Natural killer cell (primary cell): ENCODE results near the gene SLC44A5. TPM values are rescaled to one million over a fixed set of nuclear protein-coding genes. Genes with fewer than 3 reads are reported as not detected.

Source experiments
- ATAC-seq, 3 donors: fragments of 150-1000 bp in 2 of 3; fragments of 200-7000 bp in 1 of 3; cut with Tn5 transposase; 1 replicate in 1 of 3; 2 replicates in 2 of 3; pipeline ENCODE4 v1.10.0; 2021; ENCODE audit warnings: mild to moderate bottlenecking in 2 of 3, moderate library complexity in 2 of 3
- DNase-seq, 2 donors: peaks; one replicate each; pipeline versions ENCODE4 v3.0.0 to v3.0.0-alpha.2; 2013 to 2021; ENCODE audit warnings: mixed read lengths in 1 of 2
- H3K27ac ChIP-seq: one replicate; pipeline ENCODE4 v1.5.1; 2013; ENCODE audit warnings: mild to moderate bottlenecking, low read length
- H3K27me3 ChIP-seq: one replicate; pipeline ENCODE4 v1.6.1; 2013; ENCODE audit warnings: low read length; ENCODE audit not compliant: control insufficient read depth, insufficient read depth
- H3K36me3 ChIP-seq: one replicate; pipeline ENCODE4 v1.6.1; 2013; ENCODE audit warnings: low read length; ENCODE audit not compliant: control insufficient read depth, insufficient read depth
- H3K4me1 ChIP-seq: one replicate; pipeline ENCODE4 v1.6.1; 2013; ENCODE audit warnings: low read length; ENCODE audit not compliant: control insufficient read depth, insufficient read depth
- H3K4me3 ChIP-seq: one replicate; pipeline ENCODE4 v1.5.1; 2013; ENCODE audit warnings: low read length
- H3K9me3 ChIP-seq: one replicate; pipeline ENCODE4 v1.6.1; 2013; ENCODE audit warnings: low read length; ENCODE audit not compliant: control insufficient read depth, insufficient read depth
- H3K27ac Mint-ChIP-seq, 2 donors: one replicate each; pipeline ENCODE4 v1.8.0; 2022; ENCODE audit warnings: mild to moderate bottlenecking in 2 of 2, mixed read lengths in 2 of 2, moderate library complexity in 1 of 2
- H3K27me3 Mint-ChIP-seq, 2 donors: one replicate each; pipeline ENCODE4 v1.8.0; 2022; ENCODE audit warnings: low read depth in 2 of 2, mixed read lengths in 2 of 2
- H3K36me3 Mint-ChIP-seq: one replicate; pipeline ENCODE4 v1.8.0; 2022; ENCODE audit warnings: mixed read lengths
- H3K4me1 Mint-ChIP-seq, 2 donors: one replicate each; pipeline ENCODE4 v1.8.0; 2022; ENCODE audit warnings: mixed read lengths in 2 of 2
- H3K4me3 Mint-ChIP-seq: one replicate; pipeline ENCODE4 v1.8.0; 2022; ENCODE audit warnings: mild to moderate bottlenecking, moderate library complexity, mixed read lengths
- H3K9me3 Mint-ChIP-seq, 2 donors: one replicate each; pipeline ENCODE4 v1.8.0; 2022; ENCODE audit warnings: mixed read lengths in 2 of 2
- CTCF ChIP-seq: fragments of 200-600 bp; IDR thresholded peaks from one replicate; pipeline ENCODE4 v1.8.0; 2022; ENCODE audit warnings: antibody characterized with exemption
- WGBS: methylation state at CpG from one replicate; pipeline ENCODE4 v1.1.7; 2013; ENCODE audit warnings: missing lambda C conversion rate; ENCODE audit not compliant: insufficient coverage; 5-methylcytosine and 5-hydroxymethylcytosine counted together
- intact Hi-C: fragments of 100-400 bp; cut with micrococcal nuclease; formaldehyde crosslinking; loops from one replicate; pipeline ENCODE4 v1.14.2; 2022
- total RNA-seq, 4 donors: library from RNA; stranded (reverse); fragments of 120-200 nt in 1 of 4; gene quantifications; one replicate each; pipeline versions ENCODE4 v1.2.3 to v1.2.4, GENCODE V29; 2013 to 2022

SLC44A5 gene
- total RNA-seq, 3 donors from 2014 or later (not counting 1 experiment from before 2014, with no cell fraction given) = 0.15 to 1.2 TPM; not detected in 1

- no peaks in the 10 kb centered on the region for H3K4me1 ChIP-seq
- no peak overlapping the region for H3K4me3 ChIP-seq
- Mint-ChIP-seq H3K27me3 (no peaks in the 10 kb centered on the region), H3K4me3 (no peak overlapping the region), H3K27ac (no peak overlapping the region), H3K36me3 (no peaks in the 10 kb centered on the region), H3K9me3 (peaks cover 3% of the 10 kb centered on the region in 2 donors), H3K4me1 (no peaks in the 10 kb centered on the region)
- WGBS = 63% methylated on average over 3 of the region's 3 CpGs
- intact Hi-C loops = no loop called here
- no peaks in the 10 kb centered on the region for H3K9me3 ChIP-seq
- no peak for TF ChIP-seq CTCF
- no peaks in the 10 kb centered on the region for H3K36me3 ChIP-seq
- DNase-seq = no peak
- ATAC-seq = no peak
- H3K27me3 ChIP-seq = no peaks in the 10 kb centered on the region
- H3K27ac ChIP-seq = no peak overlapping the region
Observed at GRCh38 chr1:75220072-75220471, 390.8 kb downstream of the SLC44A5 start.

- H3K4me3 ChIP-seq = no peak overlapping the region
- H3K27me3 ChIP-seq = no peaks in the 10 kb centered on the region
- ATAC-seq (no peak), DNase-seq (no peak)
- Mint-ChIP-seq H3K4me1 (no peaks in the 10 kb centered on the region), H3K4me3 (no peak overlapping the region), H3K27ac (no peak overlapping the region), H3K36me3 (no peaks in the 10 kb centered on the region), H3K27me3 (no peaks in the 10 kb centered on the region), H3K9me3 (peaks cover 5 to 10% of the 10 kb centered on the region in 2 donors)
- H3K4me1 ChIP-seq = no peaks in the 10 kb centered on the region
- H3K9me3 ChIP-seq = no peaks in the 10 kb centered on the region
- no peak for TF ChIP-seq CTCF
- H3K27ac ChIP-seq = no peak overlapping the region
- intact Hi-C loops = no loop called here
- no peaks in the 10 kb centered on the region for H3K36me3 ChIP-seq
Observed at GRCh38 chr1:75214017-75214416, 396.9 kb downstream of the SLC44A5 start.

GRCh38 chr1:75211648-75212047 is 399.3 kb downstream of the SLC44A5 start:
- Mint-ChIP-seq H3K9me3 (peaks cover 2 to 7% of the 10 kb centered on the region in 2 donors), H3K36me3 (no peaks in the 10 kb centered on the region), H3K27ac (no peak overlapping the region), H3K4me1 (no peaks in the 10 kb centered on the region), H3K27me3 (no peaks in the 10 kb centered on the region), H3K4me3 (no peak overlapping the region)
- no CpG with 5 or more reads among the region's 1 CpG for WGBS
- intact Hi-C loops = no loop called here
- no peak for DNase-seq
- Histone ChIP-seq H3K27me3 (no peaks in the 10 kb centered on the region), H3K9me3 (no peaks in the 10 kb centered on the region), H3K36me3 (no peaks in the 10 kb centered on the region), H3K4me3 (no peak overlapping the region), H3K27ac (no peak overlapping the region), H3K4me1 (no peaks in the 10 kb centered on the region)
- no peak for TF ChIP-seq CTCF
- ATAC-seq = no peak

- Mint-ChIP-seq H3K27me3 (no peaks in the 10 kb centered on the region), H3K4me3 (no peak overlapping the region), H3K9me3 (peaks cover 0 to 7% of the 10 kb centered on the region in 2 donors), H3K36me3 (no peaks in the 10 kb centered on the region), H3K27ac (no peak overlapping the region), H3K4me1 (no peaks in the 10 kb centered on the region)
- Histone ChIP-seq H3K9me3 (no peaks in the 10 kb centered on the region), H3K36me3 (no peaks in the 10 kb centered on the region), H3K4me3 (no peak overlapping the region), H3K4me1 (no peaks in the 10 kb centered on the region), H3K27me3 (no peaks in the 10 kb centered on the region), H3K27ac (no peak overlapping the region)
- DNase-seq (no peak), ATAC-seq (no peak)
- no peak for TF ChIP-seq CTCF
- intact Hi-C loops = no loop called here
Observed at GRCh38 chr1:75208862-75209261, 402.1 kb downstream of the SLC44A5 start.
